RCC 7860 (cell line): ENCODE results near the gene SETD2.

Experiments used
- DNase-seq: peaks from one replicate; pipeline ENCODE4 v3.0.0-alpha.2; 2015; ENCODE audit warnings: low spot score
- FAIRE-seq: peaks from 2 replicates; lab custom pipeline; 2012; peaks lifted over from hg19 to GRCh38; lab: Jason Lieb, UNC

SETD2 gene

DNA sequence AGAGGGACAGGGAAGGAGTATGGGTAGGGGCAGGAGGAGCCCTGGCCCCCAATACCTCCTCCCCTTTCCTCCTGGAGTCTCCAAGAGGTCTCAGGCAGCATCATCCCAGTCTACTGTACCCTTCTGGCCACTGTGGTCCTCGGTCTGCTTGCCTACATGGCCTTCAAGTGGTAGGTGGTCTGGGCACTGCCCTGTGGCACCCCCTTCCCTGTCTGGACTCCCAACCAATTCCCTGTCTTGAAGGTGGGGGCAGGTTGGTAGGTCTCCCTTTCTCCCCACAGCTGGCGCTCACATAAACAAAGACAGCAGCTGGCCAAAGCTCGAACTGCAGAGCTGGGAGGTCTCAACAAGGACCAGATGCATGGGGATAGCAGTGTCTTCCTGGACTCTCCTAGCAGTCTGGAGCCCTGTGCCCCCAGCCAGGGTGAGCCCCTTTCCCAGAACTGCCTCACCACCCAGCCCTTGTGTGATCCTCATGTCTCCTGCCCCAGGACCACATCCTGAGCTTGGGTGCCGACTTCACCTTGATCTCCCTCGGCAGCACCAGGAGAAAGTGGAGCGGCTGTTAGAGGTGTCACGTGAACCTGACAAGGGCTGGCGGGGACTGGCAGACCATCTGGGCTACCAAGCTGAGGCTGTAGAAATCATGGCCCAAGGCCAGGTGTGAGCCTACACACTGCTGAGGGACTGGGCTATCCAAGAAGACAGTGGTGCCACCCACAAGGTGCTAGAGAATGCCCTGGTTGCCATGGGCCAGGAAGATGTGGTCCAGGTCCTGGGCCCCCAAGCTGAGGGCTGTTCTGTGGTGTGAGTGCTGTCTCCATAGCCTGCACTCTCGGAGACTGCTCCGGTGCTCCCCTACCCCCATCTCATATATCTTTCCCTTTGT lies 151.3 kb downstream of the SETD2 start:
- no peak for DNase-seq
- no peak for FAIRE-seq

DNA sequence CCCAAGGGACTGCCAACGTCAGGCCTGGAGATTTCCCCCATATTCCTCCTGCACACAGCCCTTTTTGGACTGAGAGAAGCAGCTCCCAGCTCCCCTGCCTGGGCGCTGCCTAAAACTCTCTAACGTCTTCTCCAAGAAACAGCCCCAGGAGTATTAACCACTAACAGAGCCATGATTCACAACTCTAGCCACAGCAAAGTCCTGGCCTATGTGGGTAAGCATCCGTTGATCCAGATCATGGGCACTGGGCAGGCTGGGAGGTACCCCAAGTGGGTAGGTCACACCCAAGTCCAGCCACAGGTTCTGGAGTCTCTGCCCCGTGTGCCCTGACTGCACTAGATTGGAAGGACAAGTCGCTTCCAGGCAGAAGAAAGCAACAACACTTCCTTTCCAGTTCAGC lies 152.5 kb downstream of the SETD2 start:
- DNase-seq: no peak
- no peak for FAIRE-seq

DNA sequence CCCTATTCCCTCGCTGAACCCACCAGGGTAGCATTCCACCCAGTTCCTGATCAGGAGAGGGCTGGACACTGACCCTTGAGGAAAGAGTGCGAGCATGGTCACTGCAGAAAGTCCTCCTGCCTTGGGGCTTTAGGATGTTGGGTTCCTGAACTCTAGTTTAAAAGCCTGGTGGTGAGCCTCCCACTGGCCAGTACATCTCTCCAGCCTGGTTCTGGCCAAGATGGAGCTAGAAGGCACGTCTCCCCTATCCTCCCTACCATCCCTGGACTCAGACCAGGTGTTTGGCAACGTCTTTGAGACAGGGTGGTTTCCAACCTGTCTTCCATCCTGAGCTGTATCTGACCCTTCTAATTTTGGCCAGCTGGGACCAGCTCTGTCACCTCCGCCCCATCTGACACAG lies 153.0 kb downstream of the SETD2 start:
- DNase-seq (no peak), FAIRE-seq (no peak)

DNA sequence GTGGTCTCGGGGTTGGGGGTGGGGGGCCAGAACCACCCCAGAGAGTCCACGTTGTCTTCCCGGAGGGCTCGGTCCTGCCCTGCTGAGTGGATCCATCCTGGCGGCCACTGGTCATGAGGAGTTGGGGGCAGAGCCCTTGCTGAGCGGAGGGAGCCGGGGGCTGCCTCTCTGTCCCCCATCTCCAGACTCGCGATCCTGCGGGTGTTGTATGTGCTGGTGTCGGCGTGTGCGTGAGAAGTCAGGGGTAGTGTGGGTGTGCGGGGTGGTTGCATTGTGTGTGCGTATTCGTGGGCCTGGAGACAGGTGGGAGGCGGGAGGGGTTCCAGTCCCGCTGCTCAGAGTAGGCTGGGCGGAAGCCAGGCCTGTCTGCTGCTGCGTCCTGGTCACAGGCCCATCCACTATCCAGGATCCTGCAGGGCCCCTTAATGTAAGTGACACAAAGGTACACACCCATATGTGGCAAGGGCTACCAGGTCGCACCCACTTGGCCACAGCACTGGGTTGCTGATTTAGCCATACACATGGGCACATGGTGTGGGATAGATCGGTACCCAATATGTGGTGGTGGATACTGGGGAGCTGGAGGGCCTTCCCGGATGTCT lies 153.7 kb downstream of the SETD2 start:
- no peak for DNase-seq
- no peak for FAIRE-seq

DNA sequence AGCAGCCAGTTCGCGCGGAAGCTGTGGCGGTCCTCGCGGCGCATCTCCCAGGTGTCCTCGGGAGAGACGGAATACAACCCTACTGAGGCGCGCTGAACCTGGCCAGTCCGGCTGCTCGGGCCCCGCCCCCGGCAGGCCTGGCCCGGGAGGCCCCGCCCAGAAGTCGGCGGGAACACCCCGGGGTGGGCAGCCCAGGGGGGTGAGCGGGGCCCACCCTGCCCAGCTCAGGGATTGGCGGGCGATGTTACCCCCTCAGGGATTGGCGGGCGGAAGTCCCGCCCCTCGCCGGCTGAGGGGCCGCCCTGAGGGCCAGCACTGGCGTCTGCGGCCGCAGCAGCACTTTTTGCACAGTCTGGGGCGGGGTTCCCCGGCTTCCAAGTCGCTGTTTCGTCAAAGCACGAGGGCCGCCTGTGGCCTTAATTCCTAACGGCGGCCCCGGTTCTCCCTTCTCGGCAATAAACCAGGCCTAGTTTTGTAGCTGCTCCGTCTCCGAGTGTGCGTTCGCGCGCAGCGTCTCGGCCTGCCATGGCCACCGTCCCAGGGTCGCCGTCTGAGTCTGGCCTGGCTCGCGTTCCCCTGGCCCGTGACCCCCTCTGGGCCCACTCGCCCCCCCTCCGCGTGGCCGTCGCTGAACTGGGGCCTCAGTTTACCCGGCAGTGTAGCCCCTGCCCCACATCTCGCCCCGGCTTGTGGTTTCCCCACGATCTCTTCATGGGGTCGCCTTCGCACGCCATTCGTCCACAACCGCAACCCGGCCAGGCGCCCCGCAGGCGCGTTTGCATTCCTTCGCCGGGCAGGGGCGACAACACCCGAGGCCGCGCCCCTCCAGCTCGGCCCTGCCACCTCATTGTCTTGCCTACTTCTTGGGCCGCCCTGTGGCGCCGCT lies 154.4 kb downstream of the SETD2 start:
- FAIRE-seq: no peak
- DNase-seq: no peak

DNA sequence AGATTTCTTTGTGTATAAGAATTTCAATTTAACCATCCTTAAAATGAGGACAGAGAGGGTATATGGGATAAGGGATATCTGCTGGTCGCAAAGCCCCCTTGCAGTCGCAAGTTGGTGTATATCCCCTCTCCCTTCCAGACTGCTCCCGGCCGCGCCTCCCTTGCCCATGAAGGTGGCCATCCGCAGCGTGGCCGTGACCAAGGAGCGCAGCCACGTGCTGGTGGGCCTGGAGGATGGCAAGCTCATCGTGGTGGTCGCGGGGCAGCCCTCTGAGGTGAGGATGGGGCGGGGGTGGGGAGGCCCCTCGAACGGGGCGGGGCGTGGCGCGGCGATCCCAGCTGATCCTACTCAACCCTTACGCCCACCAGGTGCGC lies 155.1 kb downstream of the SETD2 start:
- no peak for FAIRE-seq
- no peak for DNase-seq

DNA sequence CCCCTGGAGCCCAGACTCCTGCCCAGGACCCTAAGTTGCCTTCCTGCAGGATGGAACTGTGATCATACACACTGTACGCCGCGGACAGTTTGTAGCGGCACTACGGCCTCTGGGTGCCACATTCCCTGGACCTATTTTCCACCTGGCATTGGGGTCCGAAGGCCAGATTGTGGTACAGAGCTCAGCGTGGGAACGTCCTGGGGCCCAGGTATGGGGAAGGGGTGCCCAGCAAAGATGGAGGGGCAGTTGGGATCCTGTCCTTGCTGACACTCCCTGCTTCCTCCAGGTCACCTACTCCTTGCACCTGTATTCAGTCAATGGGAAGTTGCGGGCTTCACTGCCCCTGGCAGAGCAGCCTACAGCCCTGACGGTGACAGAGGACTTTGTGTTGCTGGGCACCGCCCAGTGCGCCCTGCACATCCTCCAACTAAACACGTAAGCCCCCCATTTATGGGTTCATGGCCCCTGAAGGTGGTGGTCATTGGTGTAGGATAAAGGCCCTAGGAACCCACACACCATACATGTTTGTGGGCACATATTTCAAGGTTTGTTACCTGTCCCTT lies 155.6 kb downstream of the SETD2 start:
- DNase-seq (no peak), FAIRE-seq (no peak)

DNA sequence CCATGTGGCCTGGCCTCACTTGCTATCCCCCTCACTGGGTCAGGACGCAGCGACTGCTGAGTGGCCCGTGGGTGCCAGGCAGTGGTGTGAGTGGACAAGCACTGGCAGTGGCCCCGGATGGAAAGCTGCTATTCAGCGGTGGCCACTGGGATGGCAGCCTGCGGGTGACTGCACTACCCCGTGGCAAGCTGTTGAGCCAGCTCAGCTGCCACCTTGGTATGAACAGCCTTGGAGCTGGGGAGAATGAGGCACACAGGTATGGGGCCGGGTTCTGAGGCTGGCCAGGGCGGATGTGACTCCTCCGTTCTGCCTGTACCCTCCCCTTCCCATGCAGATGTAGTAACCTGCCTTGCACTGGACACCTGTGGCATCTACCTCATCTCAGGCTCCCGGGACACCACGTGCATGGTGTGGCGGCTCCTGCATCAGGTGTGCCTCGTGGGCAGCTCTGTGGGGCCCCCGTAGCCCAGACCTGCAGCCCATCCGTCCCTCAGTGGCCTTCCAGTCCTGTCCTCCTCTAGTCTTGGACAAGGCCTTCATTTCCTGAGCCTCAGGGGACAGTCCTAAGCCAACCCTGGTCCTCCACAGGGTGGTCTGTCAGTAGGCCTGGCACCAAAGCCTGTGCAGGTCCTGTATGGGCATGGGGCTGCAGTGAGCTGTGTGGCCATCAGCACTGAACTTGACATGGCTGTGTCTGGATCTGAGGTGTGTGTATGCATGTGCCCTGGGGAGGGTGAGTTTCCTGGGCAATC lies 156.3 kb downstream of the SETD2 start:
- no peak for FAIRE-seq

DNA sequence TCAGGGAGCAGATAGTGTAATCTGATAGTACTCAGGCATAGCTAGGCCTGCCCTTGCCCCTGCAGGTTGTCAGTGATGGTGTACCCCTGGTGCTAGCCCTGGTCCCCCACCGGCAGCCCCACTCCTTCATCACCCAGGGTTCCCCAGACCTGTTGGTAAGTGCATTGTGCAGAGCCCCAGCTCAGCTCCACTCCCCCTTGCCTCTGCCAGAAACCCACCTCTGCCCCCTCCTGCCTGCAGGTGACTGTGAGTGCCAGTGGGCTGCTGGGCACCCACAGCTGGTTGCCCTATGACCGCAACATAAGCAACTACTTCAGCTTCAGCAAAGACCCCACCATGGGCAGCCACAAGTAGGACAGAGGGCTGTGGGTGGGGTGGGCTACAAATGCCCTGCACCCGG lies 156.9 kb downstream of the SETD2 start:
- no peak for DNase-seq
- FAIRE-seq: no peak

More for the DNA sequence above, 156.3 kb downstream of the SETD2 start:
- no peak for DNase-seq

DNA sequence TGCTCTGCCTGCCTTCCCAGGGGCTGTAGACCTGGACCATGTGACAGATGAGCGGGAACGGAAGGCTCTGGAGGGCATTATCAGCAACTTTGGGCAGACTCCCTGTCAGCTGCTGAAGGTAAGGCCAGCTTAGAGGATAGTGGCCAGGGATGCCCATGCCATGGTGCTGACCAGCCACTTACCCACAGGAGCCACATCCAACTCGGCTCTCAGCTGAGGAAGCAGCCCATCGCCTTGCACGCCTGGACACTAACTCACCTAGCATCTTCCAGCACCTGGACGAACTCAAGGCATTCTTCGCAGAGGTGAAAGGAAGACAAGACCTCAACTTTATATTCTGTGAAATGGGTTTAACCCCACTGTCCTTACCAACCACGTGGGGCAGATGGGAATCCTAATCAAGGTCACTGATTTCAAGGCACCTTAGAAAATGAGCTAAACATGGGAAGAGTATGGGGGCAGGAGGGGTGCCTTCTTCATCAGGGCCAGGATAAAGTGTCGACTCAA lies 157.7 kb downstream of the SETD2 start:
- DNase-seq: no peak
- FAIRE-seq: no peak

DNA sequence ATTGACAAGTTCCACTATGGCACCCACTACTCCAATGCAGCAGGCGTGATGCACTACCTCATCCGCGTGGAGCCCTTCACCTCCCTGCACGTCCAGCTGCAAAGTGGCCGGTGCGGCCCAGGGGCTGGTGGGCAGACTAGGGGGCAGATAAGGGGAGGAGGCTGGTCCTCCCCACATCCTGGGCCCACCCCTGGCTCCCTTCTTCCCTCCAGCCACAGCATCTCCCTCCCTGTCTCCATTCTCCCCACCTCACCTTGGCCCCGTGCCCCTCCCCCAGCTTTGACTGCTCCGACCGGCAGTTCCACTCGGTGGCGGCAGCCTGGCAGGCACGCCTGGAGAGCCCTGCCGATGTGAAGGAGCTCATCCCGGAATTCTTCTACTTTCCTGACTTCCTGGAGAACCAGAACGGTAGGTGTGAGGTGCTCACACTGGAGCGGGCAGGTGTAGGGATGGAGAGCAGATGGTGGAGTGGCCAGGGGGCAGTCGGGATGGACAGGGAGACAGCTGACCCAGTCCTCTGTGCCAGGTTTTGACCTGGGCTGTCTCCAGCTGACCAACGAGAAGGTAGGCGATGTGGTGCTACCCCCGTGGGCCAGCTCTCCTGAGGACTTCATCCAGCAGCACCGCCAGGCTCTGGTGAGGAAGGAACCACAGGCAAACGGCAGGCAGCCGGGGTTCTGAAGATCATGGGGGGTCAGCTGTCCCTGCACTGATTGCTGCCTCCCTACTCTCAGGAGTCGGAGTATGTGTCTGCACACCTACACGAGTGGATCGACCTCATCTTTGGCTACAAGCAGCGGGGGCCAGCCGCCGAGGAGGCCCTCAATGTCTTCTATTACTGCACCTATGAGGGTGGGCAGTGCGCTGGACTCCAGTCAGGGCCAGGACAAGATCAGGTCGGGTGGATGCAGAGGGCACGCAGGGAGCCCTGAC lies 158.4 kb downstream of the SETD2 start:
- no peak for DNase-seq
- no peak for FAIRE-seq

DNA sequence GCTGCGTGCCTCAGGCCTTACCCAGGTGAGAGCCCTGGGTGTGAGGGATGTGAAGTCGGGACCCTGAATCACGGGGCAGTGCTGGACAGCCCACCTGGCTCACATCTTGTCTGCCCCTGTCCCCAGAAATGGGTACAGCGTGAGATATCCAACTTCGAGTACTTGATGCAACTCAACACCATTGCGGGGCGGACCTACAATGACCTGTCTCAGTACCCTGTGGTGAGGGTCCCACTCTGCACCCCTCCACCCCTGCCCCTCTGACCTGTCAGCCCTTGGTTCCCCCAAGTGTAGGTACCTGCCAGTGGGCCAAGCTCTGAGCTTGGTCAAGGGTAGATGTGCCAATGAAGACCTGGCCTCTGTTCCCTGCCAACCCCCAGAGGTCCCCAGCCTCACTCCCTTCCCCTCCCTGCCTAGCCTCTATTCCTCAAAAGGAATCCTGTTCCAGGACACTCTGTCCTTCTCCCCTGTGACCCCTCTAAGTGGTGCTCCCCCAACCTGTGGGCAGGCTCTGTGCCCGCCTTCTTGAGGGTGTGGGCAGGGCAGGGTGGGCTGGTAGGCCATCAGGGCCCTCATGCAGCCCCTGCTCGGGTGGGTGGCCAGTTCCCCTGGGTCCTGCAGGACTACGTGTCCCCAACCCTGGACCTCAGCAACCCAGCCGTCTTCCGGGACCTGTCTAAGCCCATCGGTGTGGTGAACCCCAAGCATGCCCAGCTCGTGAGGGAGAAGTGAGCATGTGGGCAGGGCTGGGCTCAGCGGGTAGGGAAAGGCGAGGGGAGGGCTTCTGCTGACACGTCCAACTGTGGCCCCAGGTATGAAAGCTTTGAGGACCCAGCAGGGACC lies 159.3 kb downstream of the SETD2 start:
- no peak for DNase-seq
- no peak for FAIRE-seq

DNA sequence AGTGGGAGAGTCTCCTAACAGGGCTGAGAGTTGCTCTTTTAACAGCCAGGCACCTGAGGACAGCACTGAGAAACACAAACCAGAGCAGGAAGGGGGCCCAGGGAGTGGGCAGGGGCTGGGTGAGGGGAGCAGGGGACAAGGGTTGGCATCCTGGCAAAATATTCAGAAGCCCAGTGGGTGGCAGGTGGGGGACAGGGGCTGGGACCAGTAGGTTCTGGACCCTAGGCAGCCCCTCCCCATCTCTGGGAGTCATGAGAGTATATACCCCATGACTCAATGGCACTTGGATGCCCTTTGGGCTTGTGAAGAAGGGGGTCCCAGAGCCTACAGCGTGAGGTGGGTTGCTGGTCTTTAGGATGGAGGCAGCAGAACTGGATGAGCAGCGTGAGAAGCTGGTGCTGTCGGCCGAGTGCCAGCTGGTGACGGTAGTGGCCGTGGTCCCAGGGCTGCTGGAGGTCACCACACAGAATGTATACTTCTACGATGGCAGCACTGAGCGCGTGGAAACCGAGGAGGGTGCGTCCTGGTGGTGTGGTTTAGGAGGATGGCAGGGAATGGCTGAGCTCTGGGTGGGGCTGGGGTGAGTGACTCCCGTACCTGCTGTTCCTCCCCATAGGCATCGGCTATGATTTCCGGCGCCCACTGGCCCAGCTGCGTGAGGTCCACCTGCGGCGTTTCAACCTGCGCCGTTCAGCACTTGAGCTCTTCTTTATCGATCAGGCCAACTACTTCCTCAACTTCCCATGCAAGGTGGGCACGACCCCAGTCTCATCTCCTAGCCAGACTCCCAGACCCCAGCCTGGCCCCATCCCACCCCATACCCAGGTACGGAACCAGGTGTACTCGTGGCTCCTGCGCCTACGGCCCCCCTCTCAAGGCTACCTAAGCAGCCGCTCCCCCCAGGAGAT lies 160.2 kb downstream of the SETD2 start:
- FAIRE-seq (no peak), DNase-seq (no peak)

DNA sequence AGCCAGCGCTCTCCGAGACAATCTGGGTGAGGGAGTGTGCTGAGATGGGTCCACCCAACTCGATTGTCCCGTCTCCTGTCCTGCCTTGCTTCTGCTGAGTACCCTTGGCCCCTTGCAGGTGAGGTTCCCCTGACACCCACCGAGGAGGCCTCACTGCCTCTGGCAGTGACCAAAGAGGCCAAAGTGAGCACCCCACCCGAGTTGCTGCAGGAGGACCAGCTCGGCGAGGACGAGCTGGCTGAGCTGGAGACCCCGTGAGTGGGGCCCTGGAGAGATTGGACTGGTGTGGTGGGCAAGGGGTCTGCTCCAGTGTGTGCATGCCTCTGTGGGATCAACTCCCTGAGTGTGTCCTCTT lies 160.9 kb downstream of the SETD2 start:
- DNase-seq (no peak), FAIRE-seq (no peak)

DNA sequence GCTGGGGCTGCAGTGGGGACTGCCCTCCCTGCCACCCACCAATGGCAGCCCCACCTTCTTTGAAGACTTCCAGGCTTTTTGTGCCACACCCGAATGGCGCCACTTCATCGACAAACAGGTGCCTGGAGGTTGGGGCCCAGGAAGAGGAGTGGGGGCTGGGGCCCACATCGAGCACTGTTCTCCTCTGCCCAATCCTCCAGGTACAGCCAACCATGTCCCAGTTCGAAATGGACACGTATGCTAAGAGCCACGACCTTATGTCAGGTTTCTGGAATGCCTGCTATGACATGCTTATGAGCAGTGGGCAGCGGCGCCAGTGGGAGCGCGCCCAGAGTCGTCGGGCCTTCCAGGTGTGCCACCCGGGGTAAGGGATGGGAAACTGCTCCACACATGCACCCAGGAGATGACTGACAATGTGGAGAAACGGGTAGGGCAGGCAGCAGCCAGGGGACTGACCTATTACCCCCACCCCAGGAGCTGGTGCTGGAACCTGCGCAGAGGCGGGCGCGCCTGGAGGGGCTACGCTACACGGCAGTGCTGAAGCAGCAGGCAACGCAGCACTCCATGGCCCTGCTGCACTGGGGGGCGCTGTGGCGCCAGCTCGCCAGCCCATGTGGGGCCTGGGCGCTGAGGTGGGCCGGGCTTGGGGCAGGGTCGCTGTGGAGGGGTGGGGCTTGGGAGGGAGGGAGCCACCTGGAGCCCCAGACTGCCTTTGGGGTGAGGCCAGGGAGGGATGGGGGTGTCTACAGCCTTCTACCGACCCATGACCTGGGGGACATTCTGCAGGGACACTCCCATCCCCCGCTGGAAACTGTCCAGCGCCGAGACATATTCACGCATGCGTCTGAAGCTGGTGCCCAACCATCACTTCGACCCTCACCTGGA lies 161.5 kb downstream of the SETD2 start:
- no peak for DNase-seq

DNA sequence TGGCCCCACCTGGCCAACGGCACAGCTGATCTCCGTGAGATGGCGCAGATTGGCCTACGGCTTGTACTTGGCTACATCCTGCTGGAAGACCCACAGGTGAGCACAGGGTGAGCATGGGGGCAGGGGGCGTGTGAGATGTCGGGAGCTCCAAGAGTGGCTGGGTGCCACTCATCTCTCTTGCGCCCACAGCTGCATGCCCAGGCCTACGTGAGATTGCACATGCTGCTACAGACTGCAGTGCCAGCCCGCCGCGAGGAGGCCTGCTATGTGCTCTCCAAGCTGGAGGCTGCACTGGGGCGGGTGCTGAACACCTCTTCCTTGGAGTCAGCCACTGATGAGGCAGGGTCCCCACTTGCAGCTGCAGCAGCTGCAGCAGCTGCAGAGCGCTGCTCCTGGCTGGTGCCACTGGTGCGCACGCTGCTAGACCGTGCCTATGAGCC lies 162.2 kb downstream of the SETD2 start:
- no peak for FAIRE-seq
- DNase-seq: no peak

More for the DNA sequence above, 161.5 kb downstream of the SETD2 start:
- no peak for FAIRE-seq
